Measurements from ENCODE around the gene UBE2Q1. TPM values are rescaled to one million over a fixed set of nuclear protein-coding genes. Genes with fewer than 3 reads are reported as not detected.

The UBE2Q1 gene
- total RNA-seq, 1 experiment from 2014 or later: 70.9 TPM

GRCh38 chr1:154514066-154514553 is 44.4 kb downstream of the UBE2Q1 start:
- H2AFZ ChIP-seq (ENCODE audit: low read depth, low read length, poor library complexity, severe bottlenecking): no peak overlapping the region
- no peaks in the 10 kb centered on the region for H3K27me3 ChIP-seq (ENCODE audit: insufficient read depth, low read length)
- TF ChIP-seq SRF (IDR thresholded peaks at IDR 0.05; ENCODE audit: low read depth) (no peak), ELF1 (IDR thresholded peaks at IDR 0.05; ENCODE audit: borderline replicate concordance, low read depth) (no peak), EGR1 (IDR thresholded peaks at IDR 0.05; ENCODE audit: low read depth) (no peak), TCF7L2 (IDR thresholded peaks at IDR 0.05; ENCODE audit: borderline replicate concordance, extremely low read depth, insufficient read depth, insufficient read length) (no peak), EZH2 (IDR thresholded peaks at IDR 0.05) (no peak), POLR2AphosphoS5 (IDR thresholded peaks at IDR 0.05; ENCODE audit: low read depth, low read length) (no peak), ATF3 (IDR thresholded peaks at IDR 0.05) (no peak), CTCF (IDR thresholded peaks at IDR 0.05 in 2 of 3, conservative IDR thresholded peaks at IDR 0.05 in 1 of 3; ENCODE audit: borderline replicate concordance in 1 of 3, insufficient read depth in 1 of 3, low read depth in 2 of 3, low read length in 2 of 3) (no peak), POLR2A (IDR thresholded peaks at IDR 0.05; ENCODE audit: borderline replicate concordance, extremely low read depth, insufficient read depth, insufficient read length) (no peak), SIN3A (IDR thresholded peaks at IDR 0.05; ENCODE audit: low read depth) (no peak), ZBTB33 (IDR thresholded peaks at IDR 0.05; ENCODE audit: extremely low read depth, insufficient replicate concordance, low read length) (no peak), CEBPB (IDR thresholded peaks at IDR 0.05; ENCODE audit: low read depth) (no peak), FOSL1 (IDR thresholded peaks at IDR 0.05; ENCODE audit: low read depth) (no peak), ZNF274 (IDR thresholded peaks at IDR 0.05; ENCODE audit: low read depth, low read length) (no peak), RAD21 (IDR thresholded peaks at IDR 0.05; ENCODE audit: low read depth) (no peak), REST (IDR thresholded peaks at IDR 0.05; ENCODE audit: low read depth) (no peak)
- DNase-seq (ENCODE audit: low read depth, low spot score): no peak
- H3K36me3 ChIP-seq (ENCODE audit: control insufficient read depth in 1 of 2, insufficient read depth in 2 of 2, low read length in 2 of 2): no peaks in the 10 kb centered on the region
- CTCF ChIA-PET: no interaction called here
- H3K9ac ChIP-seq (ENCODE audit: low read length): no peak overlapping the region
- H3K9me3 ChIP-seq (ENCODE audit: control insufficient read depth in 1 of 2, insufficient read depth in 1 of 2, low read depth in 1 of 2, low read length in 2 of 2): no peaks in the 10 kb centered on the region
- no peak overlapping the region for H3K4me3 ChIP-seq (replicated peaks in 1 of 2; ENCODE audit: low read depth in 1 of 2, low read length in 2 of 2)
- H3K9me2 ChIP-seq (ENCODE audit: insufficient read depth): no peaks in the 10 kb centered on the region
- H3K27ac ChIP-seq (ENCODE audit: low read depth, low read length): no peak overlapping the region
- POLR2A ChIA-PET: no interaction called here
- no peaks in the 10 kb centered on the region for H4K20me1 ChIP-seq (ENCODE audit: insufficient read depth)
- H3K4me1 ChIP-seq (ENCODE audit: control insufficient read depth in 1 of 2, insufficient read depth in 2 of 2, low read length in 2 of 2): 0 out of 4 replicates have a peak, but pooled peaks cover 0 to 3% of the 10 kb centered on the region in 2 experiments
- RAD21 ChIA-PET (ENCODE audit: low non-redundant PET in 1 of 2, low total read pairs in 2 of 2, uncharacterized antibody in 2 of 2, unreplicated experiment in 2 of 2): interaction anchor here in 1 of 2 experiments (0.6 kb wide), 1 partner anchor 810 kb away, joined by 3 read pairs; no protein-coding TSS in a partner anchor
- H3K79me2 ChIP-seq (ENCODE audit: insufficient read depth, low read length): no peaks in the 10 kb centered on the region
- H3K4me2 ChIP-seq (ENCODE audit: low read length): no peak overlapping the region
- ATAC-seq: no peak
- BruUV-seq (replicated peaks): no TSS peak
- intact Hi-C loops (cut with micrococcal nuclease): no loop called here
